Measurements from ENCODE around the gene SIM2.

SIM2 gene

DNA sequence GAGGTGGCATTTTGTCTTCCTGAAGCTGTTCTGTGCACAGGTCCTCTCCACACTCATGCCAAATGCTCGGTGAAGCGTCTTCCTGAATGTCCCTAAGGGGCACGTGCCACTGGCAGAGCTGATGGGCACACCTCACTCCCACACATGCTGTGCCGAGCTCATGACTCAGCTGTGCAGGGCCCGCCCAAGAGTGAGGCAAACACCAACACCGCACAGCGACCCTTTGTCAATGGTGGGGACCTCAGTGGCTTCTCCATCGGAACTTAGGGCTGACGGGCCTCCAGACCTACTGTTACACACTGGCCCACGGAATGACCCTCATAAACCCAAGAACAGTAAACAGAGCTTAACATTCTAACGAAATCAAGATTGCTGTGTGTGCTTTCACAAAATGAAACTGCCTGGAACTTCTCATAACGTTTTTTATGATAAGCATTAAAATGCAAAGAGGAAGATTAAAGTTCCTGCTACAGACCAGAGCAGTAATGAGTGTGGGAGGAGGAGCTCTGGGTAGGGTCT lies 89.3 kb downstream of the SIM2 start:
- no peak for TF ChIP-seq EZH2phosphoT487 (IDR thresholded peaks at IDR 0.05; ENCODE audit: low read depth)
- Histone ChIP-seq H3K4me2 (ENCODE audit: low read length) (no peak overlapping the region), H3K27me3 (ENCODE audit: low read depth, low read length) (no peaks in the 10 kb centered on the region)

DNA sequence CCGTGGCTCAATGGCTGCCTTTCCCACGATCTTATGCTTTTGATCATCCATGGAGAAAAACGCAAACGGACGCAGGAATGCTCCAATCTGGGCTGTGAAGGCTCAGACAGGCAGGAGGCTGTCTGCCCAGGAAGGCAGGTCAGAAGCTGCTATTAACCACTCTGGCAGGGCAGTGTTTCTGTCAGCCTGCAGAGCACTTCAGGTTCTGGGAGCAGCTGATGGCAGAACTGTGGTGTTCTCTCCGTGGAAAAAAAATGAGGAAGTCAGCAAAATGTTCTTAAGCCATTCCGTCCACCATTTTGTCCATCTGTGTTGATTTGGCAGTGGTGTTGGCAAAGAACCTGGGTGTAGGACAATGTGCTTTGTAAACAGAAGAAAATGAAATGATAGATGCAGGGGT lies 91.7 kb downstream of the SIM2 start:
- no peak overlapping the region for H2AFZ ChIP-seq (ENCODE audit: low read depth, low read length)
- H4K20me1 ChIP-seq (ENCODE audit: insufficient read depth, low read length) = no peaks in the 10 kb centered on the region
- H3K4me3 ChIP-seq (ENCODE audit: low read length) = no peak overlapping the region
- H3K36me3 ChIP-seq (replicated peaks; ENCODE audit: low read depth, low read length) = no peaks in the 10 kb centered on the region
- H3K4me1 ChIP-seq (ENCODE audit: low read length) = peaks cover 15% of the 10 kb centered on the region
- TF ChIP-seq EZH2phosphoT487 (IDR thresholded peaks at IDR 0.05; ENCODE audit: low read depth) = no peak
- TF ChIP-seq, protein P1, sequence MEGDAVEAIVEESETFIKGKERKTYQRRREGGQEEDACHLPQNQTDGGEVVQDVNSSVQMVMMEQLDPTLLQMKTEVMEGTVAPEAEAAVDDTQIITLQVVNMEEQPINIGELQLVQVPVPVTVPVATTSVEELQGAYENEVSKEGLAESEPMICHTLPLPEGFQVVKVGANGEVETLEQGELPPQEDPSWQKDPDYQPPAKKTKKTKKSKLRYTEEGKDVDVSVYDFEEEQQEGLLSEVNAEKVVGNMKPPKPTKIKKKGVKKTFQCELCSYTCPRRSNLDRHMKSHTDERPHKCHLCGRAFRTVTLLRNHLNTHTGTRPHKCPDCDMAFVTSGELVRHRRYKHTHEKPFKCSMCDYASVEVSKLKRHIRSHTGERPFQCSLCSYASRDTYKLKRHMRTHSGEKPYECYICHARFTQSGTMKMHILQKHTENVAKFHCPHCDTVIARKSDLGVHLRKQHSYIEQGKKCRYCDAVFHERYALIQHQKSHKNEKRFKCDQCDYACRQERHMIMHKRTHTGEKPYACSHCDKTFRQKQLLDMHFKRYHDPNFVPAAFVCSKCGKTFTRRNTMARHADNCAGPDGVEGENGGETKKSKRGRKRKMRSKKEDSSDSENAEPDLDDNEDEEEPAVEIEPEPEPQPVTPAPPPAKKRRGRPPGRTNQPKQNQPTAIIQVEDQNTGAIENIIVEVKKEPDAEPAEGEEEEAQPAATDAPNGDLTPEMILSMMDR (IDR thresholded peaks at IDR 0.05; ENCODE audit: low read depth, low read length) = no peak
- H3K79me2 ChIP-seq (ENCODE audit: low read length) = no peaks in the 10 kb centered on the region
- H3K9ac ChIP-seq (ENCODE audit: low read length) = no peak overlapping the region
- no peaks in the 10 kb centered on the region for H3K9me3 ChIP-seq (ENCODE audit: insufficient read depth, low read length)
- no peaks in the 10 kb centered on the region for H3K27me3 ChIP-seq (ENCODE audit: low read depth, low read length)
- H3K4me2 ChIP-seq (ENCODE audit: low read length) = no peak overlapping the region
- no peak overlapping the region for H3K27ac ChIP-seq (ENCODE audit: low read length)

More for the DNA sequence above, 89.3 kb downstream of the SIM2 start:
- H2AFZ ChIP-seq (ENCODE audit: low read depth, low read length) = no peak overlapping the region
- H4K20me1 ChIP-seq (ENCODE audit: insufficient read depth, low read length) = no peaks in the 10 kb centered on the region
- no peaks in the 10 kb centered on the region for H3K79me2 ChIP-seq (ENCODE audit: low read length)
- no peaks in the 10 kb centered on the region for H3K9me3 ChIP-seq (ENCODE audit: insufficient read depth, low read length)
- H3K4me3 ChIP-seq (ENCODE audit: low read length) = no peak overlapping the region
- no peaks in the 10 kb centered on the region for H3K36me3 ChIP-seq (replicated peaks; ENCODE audit: low read depth, low read length)
- no peak overlapping the region for H3K27ac ChIP-seq (ENCODE audit: low read length)
- H3K4me1 ChIP-seq (ENCODE audit: low read length) = peaks cover 15% of the 10 kb centered on the region
- no peak overlapping the region for H3K9ac ChIP-seq (ENCODE audit: low read length)

DNA sequence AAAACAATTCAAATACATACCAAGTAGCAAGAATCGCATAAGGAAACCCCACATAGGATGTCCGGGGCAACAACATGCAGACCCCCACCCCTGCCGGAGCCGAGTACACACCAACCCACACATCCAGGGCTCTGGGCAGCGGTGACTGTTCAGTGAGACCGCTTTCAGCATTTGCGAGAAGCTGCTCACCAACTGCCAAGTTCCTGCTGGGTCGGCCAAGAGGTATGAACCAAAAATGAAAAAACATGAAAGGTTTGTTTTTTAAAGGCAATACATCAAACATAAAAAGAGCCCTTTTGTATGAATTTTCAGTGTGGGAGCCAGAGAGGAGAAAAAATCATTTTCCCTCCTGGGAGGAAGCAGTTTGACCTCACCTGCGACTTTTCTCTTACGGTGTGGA lies 92.3 kb downstream of the SIM2 start:
- Histone ChIP-seq H3K4me1 (ENCODE audit: low read length) (peaks cover 15% of the 10 kb centered on the region), H2AFZ (ENCODE audit: low read depth, low read length) (no peak overlapping the region), H3K9ac (ENCODE audit: low read length) (no peak overlapping the region)

DNA sequence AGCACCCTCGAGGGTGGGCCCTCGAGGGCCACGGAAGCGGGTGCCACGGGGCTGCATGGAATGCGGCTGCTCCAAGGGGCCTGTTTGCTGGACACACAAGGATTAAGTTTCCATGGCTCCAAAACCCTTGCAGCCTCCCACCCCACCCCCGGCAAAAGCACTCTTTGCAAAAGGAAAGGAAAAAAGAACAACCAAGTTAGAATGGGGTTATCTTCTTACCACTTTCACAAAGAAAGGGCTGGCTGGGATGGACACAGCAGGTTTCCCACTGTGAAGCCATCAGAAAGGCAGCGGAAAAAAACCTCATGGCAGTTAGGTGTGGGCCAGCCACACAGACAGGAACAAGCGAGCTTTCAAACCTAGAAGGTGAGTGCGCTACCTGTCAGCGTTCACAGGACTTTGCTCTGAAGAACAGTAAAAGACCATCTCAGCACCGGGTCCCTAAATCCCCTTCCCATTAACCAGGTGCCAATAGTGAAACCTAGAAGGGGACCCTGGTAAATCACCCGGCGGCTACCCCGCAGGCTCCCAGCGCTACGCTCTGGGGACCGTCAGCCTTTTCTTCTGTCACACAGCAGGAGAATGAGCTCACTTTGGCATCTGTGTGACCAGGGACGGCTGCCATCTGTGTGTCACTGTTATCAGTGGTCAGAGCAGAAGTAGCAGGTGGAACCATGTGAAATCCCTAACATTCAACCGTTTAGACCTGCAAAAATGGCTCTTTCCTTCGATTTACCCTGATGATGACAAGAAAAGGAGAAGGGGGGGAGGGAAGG lies 93.0 kb downstream of the SIM2 start:
- Histone ChIP-seq H3K79me2 (ENCODE audit: low read length) (no peaks in the 10 kb centered on the region), H3K4me1 (ENCODE audit: low read length) (peaks cover 15% of the 10 kb centered on the region), H3K9ac (ENCODE audit: low read length) (peak overlapping the region; percentile 44), H2AFZ (ENCODE audit: low read depth, low read length) (peak overlapping the region; percentile 47; the same call in 1 of the 2 replicates), H3K27ac (ENCODE audit: low read length) (peak overlapping the region; percentile 42), H3K4me3 (ENCODE audit: low read length) (peak overlapping the region; percentile 70), H3K4me2 (ENCODE audit: low read length) (peak overlapping the region; percentile 88), H3K27me3 (ENCODE audit: low read depth, low read length) (no peaks in the 10 kb centered on the region), H4K20me1 (ENCODE audit: insufficient read depth, low read length) (no peaks in the 10 kb centered on the region), H3K36me3 (replicated peaks; ENCODE audit: low read depth, low read length) (no peaks in the 10 kb centered on the region), H3K9me3 (ENCODE audit: insufficient read depth, low read length) (0 out of 2 replicates have a peak, but pooled peaks cover 4% of the 10 kb centered on the region)
- TF ChIP-seq EZH2phosphoT487 (IDR thresholded peaks at IDR 0.05; ENCODE audit: low read depth) = no peak
- TF ChIP-seq, protein P1 (IDR thresholded peaks at IDR 0.05; ENCODE audit: low read depth, low read length) = no peak

More for the DNA sequence above, 92.3 kb downstream of the SIM2 start:
- H3K9me3 ChIP-seq (ENCODE audit: insufficient read depth, low read length) = 0 out of 2 replicates have a peak, but pooled peaks cover 3% of the 10 kb centered on the region
- H3K79me2 ChIP-seq (ENCODE audit: low read length) = no peaks in the 10 kb centered on the region
- no peak overlapping the region for H3K27ac ChIP-seq (ENCODE audit: low read length)
- H3K4me3 ChIP-seq (ENCODE audit: low read length) = no peak overlapping the region
- no peaks in the 10 kb centered on the region for H3K27me3 ChIP-seq (ENCODE audit: low read depth, low read length)
- no peaks in the 10 kb centered on the region for H4K20me1 ChIP-seq (ENCODE audit: insufficient read depth, low read length)
- TF ChIP-seq, protein P1 (IDR thresholded peaks at IDR 0.05; ENCODE audit: low read depth, low read length) = no peak
- no peak for TF ChIP-seq EZH2phosphoT487 (IDR thresholded peaks at IDR 0.05; ENCODE audit: low read depth)
- H3K4me2 ChIP-seq (ENCODE audit: low read length) = no peak overlapping the region
- H3K36me3 ChIP-seq (replicated peaks; ENCODE audit: low read depth, low read length) = no peaks in the 10 kb centered on the region
